Mucosa of stomach (tissue), 1 donor: ENCODE results near the gene APBA1.

Experiments
- H3K27me3 ChIP-seq: one replicate; pipeline ENCODE4 v1.7.0; 2013; ENCODE audit warnings: mild to moderate bottlenecking, low read length; ENCODE audit not compliant: control insufficient read depth, insufficient read depth
- H3K36me3 ChIP-seq: one replicate; pipeline ENCODE4 v1.7.0; 2013; ENCODE audit warnings: low read length; ENCODE audit not compliant: control insufficient read depth, insufficient read depth
- H3K4me1 ChIP-seq: one replicate; pipeline ENCODE4 v1.7.0; 2013; ENCODE audit warnings: mild to moderate bottlenecking, low read length; ENCODE audit not compliant: control insufficient read depth, insufficient read depth
- H3K4me3 ChIP-seq: one replicate; pipeline ENCODE4 v1.7.0; 2013; ENCODE audit warnings: low read length
- H3K9ac ChIP-seq: one replicate; pipeline ENCODE4 v1.7.0; 2013; ENCODE audit warnings: mild to moderate bottlenecking, low read length, moderate library complexity
- H3K9me3 ChIP-seq: one replicate; pipeline ENCODE4 v1.7.0; 2013; ENCODE audit warnings: mild to moderate bottlenecking, low read length, moderate library complexity; ENCODE audit not compliant: control insufficient read depth
- donor health status: Pancreatic carcinoma.

The APBA1 gene

GRCh38 chr9:69649566-69650250, 22.5 kb downstream of the APBA1 start:
- H3K36me3 ChIP-seq = no peaks in the 10 kb centered on the region
- H3K4me1 ChIP-seq = peaks cover 8% of the 10 kb centered on the region
- no peak overlapping the region for H3K4me3 ChIP-seq
- no peak overlapping the region for H3K9ac ChIP-seq
- no peaks in the 10 kb centered on the region for H3K27me3 ChIP-seq
- H3K9me3 ChIP-seq = no peaks in the 10 kb centered on the region

GRCh38 chr9:69647804-69648203, 24.4 kb downstream of the APBA1 start:
- no peaks in the 10 kb centered on the region for H3K27me3 ChIP-seq

GRCh38 chr9:69646810-69647209, 25.4 kb downstream of the APBA1 start:
- Histone ChIP-seq H3K9ac (no peak overlapping the region), H3K4me3 (no peak overlapping the region), H3K4me1 (peaks cover 8% of the 10 kb centered on the region), H3K27me3 (no peaks in the 10 kb centered on the region), H3K9me3 (no peaks in the 10 kb centered on the region), H3K36me3 (no peaks in the 10 kb centered on the region)

More at GRCh38 chr9:69647804-69648203, 24.4 kb downstream of the APBA1 start:
- no peak overlapping the region for H3K9ac ChIP-seq
- H3K36me3 ChIP-seq = no peaks in the 10 kb centered on the region
- no peaks in the 10 kb centered on the region for H3K9me3 ChIP-seq
- peaks cover 8% of the 10 kb centered on the region for H3K4me1 ChIP-seq
- H3K4me3 ChIP-seq = no peak overlapping the region

GRCh38 chr9:69645488-69645887, 26.7 kb downstream of the APBA1 start:
- Histone ChIP-seq H3K4me1 (peaks cover 8% of the 10 kb centered on the region), H3K4me3 (no peak overlapping the region), H3K27me3 (no peaks in the 10 kb centered on the region), H3K36me3 (no peaks in the 10 kb centered on the region), H3K9ac (peak overlapping the region; percentile 31), H3K9me3 (no peaks in the 10 kb centered on the region)

- no peak overlapping the region for H3K9ac ChIP-seq
Observed at GRCh38 chr9:69643098-69643497, 29.1 kb downstream of the APBA1 start.

GRCh38 chr9:69637817-69638200, 34.4 kb downstream of the APBA1 start:
- H3K36me3 ChIP-seq = no peaks in the 10 kb centered on the region
- H3K4me1 ChIP-seq = no peaks in the 10 kb centered on the region
- H3K9ac ChIP-seq = no peak overlapping the region
- no peaks in the 10 kb centered on the region for H3K9me3 ChIP-seq
- no peaks in the 10 kb centered on the region for H3K27me3 ChIP-seq
- H3K4me3 ChIP-seq = no peak overlapping the region

More at GRCh38 chr9:69643098-69643497, 29.1 kb downstream of the APBA1 start:
- Histone ChIP-seq H3K4me1 (peaks cover 8% of the 10 kb centered on the region), H3K27me3 (no peaks in the 10 kb centered on the region), H3K4me3 (no peak overlapping the region), H3K36me3 (no peaks in the 10 kb centered on the region), H3K9me3 (no peaks in the 10 kb centered on the region)

- no peak overlapping the region for H3K4me3 ChIP-seq
- H3K36me3 ChIP-seq = no peaks in the 10 kb centered on the region
- no peaks in the 10 kb centered on the region for H3K4me1 ChIP-seq
- no peaks in the 10 kb centered on the region for H3K9me3 ChIP-seq
- no peak overlapping the region for H3K9ac ChIP-seq
- H3K27me3 ChIP-seq = no peaks in the 10 kb centered on the region
Observed at GRCh38 chr9:69637193-69637816, 34.9 kb downstream of the APBA1 start.

- no peak overlapping the region for H3K9ac ChIP-seq
- H3K4me3 ChIP-seq = no peak overlapping the region
- no peaks in the 10 kb centered on the region for H3K4me1 ChIP-seq
- H3K9me3 ChIP-seq = no peaks in the 10 kb centered on the region
- no peaks in the 10 kb centered on the region for H3K27me3 ChIP-seq
- no peaks in the 10 kb centered on the region for H3K36me3 ChIP-seq
Observed at GRCh38 chr9:69633716-69634115, 38.5 kb downstream of the APBA1 start.

- Histone ChIP-seq H3K27me3 (no peaks in the 10 kb centered on the region), H3K9ac (no peak overlapping the region), H3K4me3 (no peak overlapping the region), H3K36me3 (no peaks in the 10 kb centered on the region), H3K9me3 (no peaks in the 10 kb centered on the region), H3K4me1 (no peaks in the 10 kb centered on the region)
Observed at GRCh38 chr9:69632768-69633167, 39.4 kb downstream of the APBA1 start.

- no peaks in the 10 kb centered on the region for H3K36me3 ChIP-seq
- H3K9me3 ChIP-seq = no peaks in the 10 kb centered on the region
- no peak overlapping the region for H3K4me3 ChIP-seq
- H3K9ac ChIP-seq = no peak overlapping the region
- H3K4me1 ChIP-seq = peaks cover 5% of the 10 kb centered on the region
- H3K27me3 ChIP-seq = no peaks in the 10 kb centered on the region
Observed at GRCh38 chr9:69627281-69627680, 44.9 kb downstream of the APBA1 start.

GRCh38 chr9:69623276-69623675, 48.9 kb downstream of the APBA1 start:
- Histone ChIP-seq H3K36me3 (no peaks in the 10 kb centered on the region), H3K9ac (no peak overlapping the region), H3K4me3 (no peak overlapping the region), H3K4me1 (peaks cover 5% of the 10 kb centered on the region), H3K27me3 (no peaks in the 10 kb centered on the region), H3K9me3 (no peaks in the 10 kb centered on the region)

GRCh38 chr9:69622676-69623075, 49.5 kb downstream of the APBA1 start:
- no peak overlapping the region for H3K4me3 ChIP-seq
- no peak overlapping the region for H3K9ac ChIP-seq
- H3K4me1 ChIP-seq = peaks cover 5% of the 10 kb centered on the region
- H3K9me3 ChIP-seq = no peaks in the 10 kb centered on the region
- no peaks in the 10 kb centered on the region for H3K36me3 ChIP-seq
- no peaks in the 10 kb centered on the region for H3K27me3 ChIP-seq
